22Rv1 (cell line): Measurements from ENCODE around the gene MPO.

Experiments used
- H3K27ac ChIP-seq: fragments of 450-650 bp; 2 replicates; pipeline ENCODE4 v1.5.1; 2017
- ZFX ChIP-seq: fragments of 450-650 bp; IDR thresholded peaks from 2 replicates; pipeline ENCODE4 v1.6.1; 2017; ENCODE audit warnings: antibody characterized with exemption, borderline replicate concordance
- TF ChIP-seq, protein P1 (sequence below): fragments of 450-650 bp; IDR thresholded peaks from 2 replicates; pipeline ENCODE4 v1.5.1; 2017; ENCODE audit warnings: mild to moderate bottlenecking

The MPO gene

DNA sequence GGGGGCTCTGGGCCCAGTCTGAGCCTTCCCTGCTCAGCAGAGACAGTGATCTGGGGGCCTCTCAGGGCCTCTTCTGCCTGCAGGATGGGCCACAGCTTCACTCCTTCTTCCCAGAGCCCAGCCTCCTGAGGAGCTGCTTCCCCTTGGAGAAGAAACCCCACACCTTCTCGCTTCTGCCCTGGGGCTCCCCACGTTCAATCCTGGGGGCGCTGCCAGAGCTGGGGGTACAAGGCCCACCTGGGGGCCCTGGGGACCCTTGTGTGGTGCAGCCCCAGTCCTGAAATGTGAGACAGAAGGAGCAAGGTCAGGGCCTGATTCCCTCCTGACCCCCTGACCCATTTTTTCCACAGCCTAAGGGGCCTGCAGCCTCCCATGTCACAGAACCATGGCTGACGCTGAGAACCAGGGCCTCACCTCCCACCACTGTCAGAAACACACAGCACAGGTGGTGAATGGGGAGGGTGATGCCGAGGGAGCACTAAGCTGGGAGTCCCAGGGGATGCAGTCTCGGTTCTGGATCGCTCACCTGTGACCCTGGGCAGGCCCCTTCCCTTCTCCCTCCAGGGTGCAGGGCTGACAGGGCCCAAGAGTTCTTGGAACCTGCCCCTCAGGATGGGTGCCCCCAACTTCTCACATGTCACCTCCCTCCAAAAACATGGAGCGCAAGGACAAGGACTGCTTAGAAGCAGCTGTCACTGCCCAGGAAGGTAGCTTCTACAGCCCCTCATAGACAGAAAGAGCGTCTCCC, 21.6 kb upstream of the MPO start:
- TF ChIP-seq ZFX, result no peak
- TF ChIP-seq, protein P1, sequence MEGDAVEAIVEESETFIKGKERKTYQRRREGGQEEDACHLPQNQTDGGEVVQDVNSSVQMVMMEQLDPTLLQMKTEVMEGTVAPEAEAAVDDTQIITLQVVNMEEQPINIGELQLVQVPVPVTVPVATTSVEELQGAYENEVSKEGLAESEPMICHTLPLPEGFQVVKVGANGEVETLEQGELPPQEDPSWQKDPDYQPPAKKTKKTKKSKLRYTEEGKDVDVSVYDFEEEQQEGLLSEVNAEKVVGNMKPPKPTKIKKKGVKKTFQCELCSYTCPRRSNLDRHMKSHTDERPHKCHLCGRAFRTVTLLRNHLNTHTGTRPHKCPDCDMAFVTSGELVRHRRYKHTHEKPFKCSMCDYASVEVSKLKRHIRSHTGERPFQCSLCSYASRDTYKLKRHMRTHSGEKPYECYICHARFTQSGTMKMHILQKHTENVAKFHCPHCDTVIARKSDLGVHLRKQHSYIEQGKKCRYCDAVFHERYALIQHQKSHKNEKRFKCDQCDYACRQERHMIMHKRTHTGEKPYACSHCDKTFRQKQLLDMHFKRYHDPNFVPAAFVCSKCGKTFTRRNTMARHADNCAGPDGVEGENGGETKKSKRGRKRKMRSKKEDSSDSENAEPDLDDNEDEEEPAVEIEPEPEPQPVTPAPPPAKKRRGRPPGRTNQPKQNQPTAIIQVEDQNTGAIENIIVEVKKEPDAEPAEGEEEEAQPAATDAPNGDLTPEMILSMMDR, result no peak
- H3K27ac ChIP-seq, result no peak overlapping the region

DNA sequence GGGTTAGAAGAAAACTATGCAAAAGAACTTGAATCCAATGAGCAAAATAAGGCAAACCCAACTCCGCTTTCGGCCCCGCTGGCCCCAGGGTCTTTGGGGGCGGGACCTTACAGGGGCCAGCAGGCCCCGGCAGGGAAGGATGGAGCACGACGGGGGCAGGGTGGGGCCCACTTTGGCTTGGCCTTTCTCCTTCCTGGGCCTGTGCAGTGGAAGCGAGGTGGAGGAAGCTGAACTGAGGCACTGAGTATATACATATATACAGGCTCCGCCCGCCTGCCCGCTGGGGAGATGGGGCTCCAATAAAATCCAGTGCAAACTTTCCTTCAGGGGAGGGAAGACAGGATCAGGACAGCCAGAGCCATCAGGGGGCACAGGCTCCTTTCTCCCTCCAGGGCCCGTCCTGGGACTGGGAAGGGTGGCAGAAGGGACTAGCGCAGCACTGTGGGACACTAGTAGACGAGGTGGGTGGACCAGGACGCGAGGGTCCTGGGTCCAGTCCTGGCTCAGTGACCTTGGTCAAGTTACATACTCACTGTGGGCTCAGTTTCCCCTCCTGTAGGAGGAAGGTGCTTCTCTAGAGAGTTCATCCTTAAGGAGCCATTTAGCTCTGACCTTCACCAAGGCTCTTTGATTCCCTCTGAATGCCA, 20.9 kb upstream of the MPO start:
- H3K27ac ChIP-seq, result no peak overlapping the region
- no peak for TF ChIP-seq ZFX
- TF ChIP-seq, protein P1, result no peak

GRCh38 chr17:58300336-58300735, 19.6 kb upstream of the MPO start:
- TF ChIP-seq, protein P1, result no peak
- TF ChIP-seq ZFX, result no peak
- H3K27ac ChIP-seq, result no peak overlapping the region

DNA sequence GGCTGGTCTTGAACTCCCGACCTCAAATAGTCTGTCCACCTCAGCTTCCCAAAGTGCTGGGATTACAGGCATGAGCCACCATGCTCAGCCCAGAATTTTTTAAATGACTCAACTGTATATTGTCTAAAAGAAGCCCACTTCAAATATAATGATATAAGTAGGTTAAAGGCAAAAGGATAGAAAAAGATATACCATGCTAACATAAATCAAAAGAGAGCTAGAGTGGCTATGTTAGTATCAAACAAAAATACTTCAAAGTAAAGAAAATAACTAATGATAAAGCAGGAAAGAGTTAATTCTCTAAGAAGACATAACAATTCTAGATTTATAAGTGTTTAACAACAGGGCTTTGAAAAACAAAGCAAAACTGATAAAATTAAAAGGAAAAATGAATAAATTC, 13.3 kb upstream of the MPO start:
- no peak overlapping the region for H3K27ac ChIP-seq
- no peak for TF ChIP-seq ZFX
- TF ChIP-seq, protein P1, result no peak

- H3K27ac ChIP-seq, result no peak overlapping the region
- no peak for TF ChIP-seq ZFX
- TF ChIP-seq, protein P1, result no peak
These were observed 10.5 kb upstream of the MPO start for GRCh38 chr17:58291246-58291645.

DNA sequence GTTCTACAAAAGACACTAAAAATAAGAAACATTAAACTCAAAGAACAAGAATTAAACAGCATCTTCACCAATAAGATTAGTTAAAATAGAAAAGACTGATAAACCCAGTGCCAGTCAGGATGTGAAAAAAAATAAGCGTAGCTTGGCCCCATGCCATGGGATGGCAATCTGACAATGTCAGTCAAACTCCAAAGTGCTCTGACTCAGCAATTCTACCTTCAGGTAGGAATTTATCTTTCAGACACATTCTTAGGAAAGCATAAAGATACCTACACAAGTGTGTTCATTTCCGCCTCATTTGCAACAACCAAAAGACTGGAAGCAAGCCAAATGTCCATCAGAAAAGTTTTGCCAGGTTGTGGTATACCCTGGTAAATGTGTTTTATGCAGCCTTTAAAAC, 9.1 kb upstream of the MPO start:
- no peak overlapping the region for H3K27ac ChIP-seq
- no peak for TF ChIP-seq ZFX
- TF ChIP-seq, protein P1, result no peak

DNA sequence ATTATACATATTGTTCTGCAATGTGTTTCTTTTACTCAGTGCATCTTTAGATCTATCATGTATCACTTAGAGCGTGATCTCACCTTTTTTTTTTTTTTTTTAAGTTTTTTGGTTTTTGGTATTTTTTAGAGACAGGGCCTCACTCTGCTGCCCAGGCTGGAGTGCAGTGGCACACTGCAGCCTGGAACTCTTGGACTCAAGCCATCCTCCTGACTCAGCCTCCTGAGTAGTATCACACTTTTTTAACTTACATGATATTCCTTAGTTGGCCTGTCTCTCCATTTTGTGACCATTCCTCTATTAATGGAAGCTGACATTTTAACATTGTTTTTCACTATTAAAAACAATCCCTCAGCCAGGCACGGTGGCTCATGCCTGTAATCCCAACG, 4.7 kb upstream of the MPO start:
- H3K27ac ChIP-seq, result no peak overlapping the region
- no peak for TF ChIP-seq ZFX
